ENCODE results near the gene ASB13. TPM values are rescaled to one million over a fixed set of nuclear protein-coding genes. Genes with fewer than 3 reads are reported as not detected.

The ASB13 gene
- total and polyA plus RNA-seq, 8 donors = 8.7 to 22.2 (median 11.8) TPM

DNA sequence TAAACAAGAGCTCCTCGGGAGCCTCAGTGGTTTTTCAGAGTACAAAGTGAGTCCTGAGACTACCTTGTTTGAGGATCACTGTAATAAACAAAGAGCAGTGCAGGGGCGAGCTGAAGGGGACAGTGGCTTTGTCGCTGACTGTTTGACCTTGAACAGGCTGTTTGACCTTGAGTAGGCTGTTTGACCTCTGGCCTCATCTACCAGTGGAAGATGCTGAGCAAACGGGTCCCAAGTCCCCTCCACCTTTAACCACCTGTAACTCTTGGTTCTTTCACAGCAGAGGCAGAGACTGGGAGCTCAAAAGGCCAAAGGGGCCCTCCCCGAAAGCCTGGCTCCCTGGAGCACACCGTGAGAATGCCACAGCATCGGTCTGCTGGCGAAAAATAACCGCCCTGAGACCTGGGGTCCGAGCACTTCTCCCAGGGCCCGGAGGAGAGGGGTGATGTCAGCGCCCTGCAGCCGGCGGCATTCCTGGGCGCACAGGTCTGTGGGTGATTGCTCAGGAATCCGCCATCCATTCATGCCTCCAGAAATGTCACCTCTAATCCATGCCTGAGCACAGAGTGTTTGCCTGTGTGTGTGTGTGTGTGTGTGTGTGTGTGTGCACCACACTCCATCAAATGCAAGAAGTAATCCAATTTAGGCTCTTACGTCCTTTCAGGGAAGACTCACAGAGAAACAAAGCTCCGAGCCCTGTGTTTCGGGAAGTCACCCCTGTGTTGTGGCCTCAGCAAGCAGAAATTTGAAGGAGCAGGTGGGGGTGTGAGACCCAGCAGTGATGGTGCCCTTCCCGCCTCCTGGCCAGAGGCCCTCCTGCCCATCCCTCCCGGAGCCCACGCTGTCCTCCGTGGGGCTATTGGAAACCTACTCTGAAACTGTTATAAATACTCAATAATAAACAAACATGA is 66.5 kb downstream of the ASB13 start:
- intact Hi-C loops (cut with DNase I) = loop anchor here in 1 of 3 donors (10.0 kb wide), 1 partner anchor 135 kb away; no protein-coding TSS in a partner anchor
- Histone ChIP-seq H3K4me1 (no peaks in the 10 kb centered on the region), H3K9me3 (no peaks in the 10 kb centered on the region), H3K27me3 (no peaks in the 10 kb centered on the region), H3K36me3 (no peaks in the 10 kb centered on the region), H3K4me3 (no peak overlapping the region), H3K27ac (no peak overlapping the region)
- 76 to 77% methylated on average over 23 of the region's 23 CpGs for WGBS, 2 donors
- no peak for FAIRE-seq
- TF ChIP-seq, protein P1, sequence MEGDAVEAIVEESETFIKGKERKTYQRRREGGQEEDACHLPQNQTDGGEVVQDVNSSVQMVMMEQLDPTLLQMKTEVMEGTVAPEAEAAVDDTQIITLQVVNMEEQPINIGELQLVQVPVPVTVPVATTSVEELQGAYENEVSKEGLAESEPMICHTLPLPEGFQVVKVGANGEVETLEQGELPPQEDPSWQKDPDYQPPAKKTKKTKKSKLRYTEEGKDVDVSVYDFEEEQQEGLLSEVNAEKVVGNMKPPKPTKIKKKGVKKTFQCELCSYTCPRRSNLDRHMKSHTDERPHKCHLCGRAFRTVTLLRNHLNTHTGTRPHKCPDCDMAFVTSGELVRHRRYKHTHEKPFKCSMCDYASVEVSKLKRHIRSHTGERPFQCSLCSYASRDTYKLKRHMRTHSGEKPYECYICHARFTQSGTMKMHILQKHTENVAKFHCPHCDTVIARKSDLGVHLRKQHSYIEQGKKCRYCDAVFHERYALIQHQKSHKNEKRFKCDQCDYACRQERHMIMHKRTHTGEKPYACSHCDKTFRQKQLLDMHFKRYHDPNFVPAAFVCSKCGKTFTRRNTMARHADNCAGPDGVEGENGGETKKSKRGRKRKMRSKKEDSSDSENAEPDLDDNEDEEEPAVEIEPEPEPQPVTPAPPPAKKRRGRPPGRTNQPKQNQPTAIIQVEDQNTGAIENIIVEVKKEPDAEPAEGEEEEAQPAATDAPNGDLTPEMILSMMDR (IDR thresholded peaks at IDR 0.05) = no peak
- no peak for DNase-seq
- no peak for ATAC-seq

DNA sequence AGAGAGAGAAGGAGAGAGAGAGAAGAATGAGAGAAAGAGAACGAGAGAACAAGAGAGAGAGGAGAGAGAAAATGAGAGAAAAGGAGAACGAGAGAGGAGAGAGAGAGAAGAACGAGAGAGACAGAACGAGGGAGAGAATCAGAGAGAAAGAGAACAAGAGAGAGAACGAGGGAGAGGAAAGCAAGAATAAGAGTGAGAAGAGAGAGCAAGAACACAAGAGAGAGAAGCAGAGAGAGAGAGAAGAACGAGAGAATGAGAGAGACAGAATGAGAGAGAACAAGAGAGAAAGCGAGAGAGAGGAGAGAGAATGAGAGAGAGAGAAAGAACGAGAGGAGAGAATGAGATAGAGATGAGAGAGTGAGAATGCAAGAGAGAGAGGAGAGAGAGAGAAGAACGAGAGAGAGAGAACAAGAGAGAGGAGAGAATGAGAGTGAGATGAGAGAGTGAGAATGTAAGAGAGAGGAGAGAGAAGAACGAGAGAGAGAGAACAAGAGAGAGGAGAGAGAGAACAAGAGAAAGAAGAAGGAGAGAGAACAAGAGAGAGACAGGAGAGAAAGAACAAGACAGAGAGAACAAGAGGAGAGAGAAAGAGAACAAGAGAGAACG is 68.2 kb downstream of the ASB13 start:
- Histone ChIP-seq H3K9me3 (no peaks in the 10 kb centered on the region), H3K4me1 (no peaks in the 10 kb centered on the region), H3K27me3 (no peaks in the 10 kb centered on the region), H3K36me3 (no peaks in the 10 kb centered on the region), H3K27ac (no peak overlapping the region), H3K4me3 (no peak overlapping the region)
- 70 to 75% methylated on average over 11 of the region's 11 CpGs for WGBS, 2 donors
- no peak for ATAC-seq
- intact Hi-C loops (cut with DNase I) = no loop called here
- no peak for FAIRE-seq
- TF ChIP-seq, protein P1 (IDR thresholded peaks at IDR 0.05) = no peak
- no peak for DNase-seq

DNA sequence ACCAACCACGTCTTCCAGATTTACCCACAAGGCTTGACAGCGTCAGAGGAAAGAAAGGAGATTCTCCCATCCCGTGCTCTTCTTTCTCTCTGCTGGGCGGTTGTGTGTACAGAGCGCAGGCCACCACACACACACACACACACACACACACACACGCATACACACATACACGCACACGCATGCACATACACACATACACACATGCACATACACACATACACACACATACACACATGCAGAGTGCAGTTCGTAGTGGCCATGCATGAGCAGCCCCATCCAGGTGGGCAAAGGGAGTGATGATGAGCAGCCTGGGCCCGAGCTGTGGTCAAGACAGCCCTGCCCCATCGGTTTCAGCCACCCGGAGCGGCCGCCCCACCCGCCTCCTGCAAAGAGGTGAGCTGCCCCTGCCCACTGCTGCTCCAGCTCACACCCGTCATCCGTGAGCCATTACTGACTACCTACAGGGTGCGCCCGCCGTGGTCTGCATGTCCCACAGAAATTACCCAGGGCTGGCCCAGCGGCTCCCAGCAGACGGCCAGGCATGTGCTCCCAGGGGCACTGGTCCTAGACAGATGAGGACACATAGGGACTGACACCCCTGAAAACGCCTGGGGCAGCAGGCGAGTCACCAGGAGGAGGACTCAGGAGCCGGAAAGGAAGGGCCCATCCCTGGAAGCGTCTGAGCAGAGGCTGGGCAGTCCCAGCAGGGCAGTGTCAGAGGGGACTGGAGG is 69.6 kb downstream of the ASB13 start:
- DNase-seq (no peak), ATAC-seq (no peak), FAIRE-seq (no peak)
- Histone ChIP-seq H3K4me3 (no peak overlapping the region), H3K27me3 (no peaks in the 10 kb centered on the region), H3K27ac (no peak overlapping the region), H3K9me3 (no peaks in the 10 kb centered on the region), H3K4me1 (no peaks in the 10 kb centered on the region), H3K36me3 (no peaks in the 10 kb centered on the region)
- intact Hi-C loops (cut with DNase I) = no loop called here
- WGBS, 2 donors = 87 to 88% methylated on average over 26 of the region's 26 CpGs
- TF ChIP-seq, protein P1 (IDR thresholded peaks at IDR 0.05) = no peak

DNA sequence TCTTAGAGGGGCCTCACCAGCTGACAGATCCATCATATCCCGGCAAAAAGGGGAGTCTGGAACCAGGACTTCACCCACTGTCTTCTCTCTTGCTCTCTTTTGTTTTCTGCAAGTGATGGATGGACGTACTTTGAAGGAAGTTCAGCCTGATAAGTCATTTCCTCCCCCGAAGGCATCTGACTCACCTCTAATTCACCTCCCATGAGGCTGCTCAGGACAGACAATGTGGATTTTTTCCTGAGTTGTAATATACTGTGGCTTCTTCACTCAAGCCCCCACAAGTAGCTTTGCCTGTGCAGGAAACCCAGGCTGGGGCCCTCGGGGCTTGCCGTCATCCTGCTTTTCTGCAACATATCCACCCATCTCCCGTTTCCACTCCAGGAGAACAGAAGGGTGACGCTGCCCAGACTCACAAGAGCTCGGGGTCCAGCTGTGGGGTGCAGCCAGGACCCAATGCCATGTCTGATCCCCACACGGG is 70.4 kb downstream of the ASB13 start:
- Histone ChIP-seq H3K27ac (no peak overlapping the region), H3K4me3 (no peak overlapping the region), H3K4me1 (no peaks in the 10 kb centered on the region), H3K9me3 (no peaks in the 10 kb centered on the region), H3K27me3 (no peaks in the 10 kb centered on the region), H3K36me3 (no peaks in the 10 kb centered on the region)
- FAIRE-seq (no peak), DNase-seq (no peak), ATAC-seq (peak in 2 of 4 donors; percentile 32 to 40)
- WGBS, 2 donors = 82 to 90% methylated on average over 9 of the region's 9 CpGs
- intact Hi-C loops (cut with DNase I) = no loop called here
- TF ChIP-seq, protein P1 (IDR thresholded peaks at IDR 0.05) = no peak

Data from pancreas (tissue), 10 donors.